SU-DHL-6 (cell line): Measurements from ENCODE around the gene ALKBH4.

Experiments used
- CTCF ChIP-seq: fragments of 200-600 bp; sonication (generic); IDR thresholded peaks from one replicate; pipeline ENCODE4 v1.5.1; 2017; ENCODE audit warnings: antibody characterized with exemption, mild to moderate bottlenecking, low read length, moderate library complexity; ENCODE audit not compliant: insufficient read depth, poor library complexity, severe bottlenecking
- EZH2phosphoT487 ChIP-seq: fragments of 200-600 bp; sonication (generic), shearing (Covaris generic); conservative IDR thresholded peaks from 2 replicates; pipeline ENCODE4 v1.6.1; 2018; ENCODE audit warnings: mild to moderate bottlenecking, antibody characterized with exemption, low read length, moderate library complexity, mixed read lengths

GRCh38 chr7:102439963-102440795 lies 24.5 kb downstream of the ALKBH4 start:
- TF ChIP-seq CTCF (no peak), EZH2phosphoT487 (no peak)
